Retinal pigment epithelial cell (primary cell): ENCODE results near the gene RPS6KA4.
A peak's percentile ranks its signal among the peaks of the same experiment; 100 is the strongest.

Experiments used
- DNase-seq: peaks from one replicate; pipeline ENCODE4 v3.0.0-alpha.2; 2010; ENCODE audit warnings: low read depth
- H3K4me3 ChIP-seq: 2 replicates; pipeline ENCODE4 v1.5.1; 2011; ENCODE audit warnings: mild to moderate bottlenecking, low read length, control low read depth, moderate library complexity
- TF ChIP-seq, protein P1 (sequence below): conservative IDR thresholded peaks from 2 replicates; pipeline ENCODE4 v1.5.1; 2011; ENCODE audit warnings: low read depth, low read length, control low read depth, inconsistent platforms

The RPS6KA4 gene

DNA sequence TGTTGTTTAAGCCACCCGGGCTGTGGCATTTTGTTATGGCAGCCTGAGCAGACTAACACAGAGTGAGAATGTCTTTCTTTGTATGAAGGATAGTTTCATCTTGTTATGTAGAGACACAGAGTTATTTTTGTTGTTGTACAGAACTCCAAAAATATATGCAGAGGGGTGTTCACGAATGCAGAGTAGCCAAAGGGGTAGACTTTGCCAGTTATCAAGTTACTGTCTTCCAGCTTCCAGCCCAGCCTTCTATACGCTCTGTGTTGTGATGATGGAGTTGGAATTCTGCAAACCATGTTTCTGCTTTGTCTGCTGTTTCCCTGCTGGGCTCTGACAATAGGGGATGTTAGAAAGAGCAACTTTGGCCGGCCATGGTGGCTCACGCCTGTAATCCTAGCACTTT is 44.1 kb downstream of the RPS6KA4 start:
- DNase-seq, result no peak
- TF ChIP-seq, protein P1, sequence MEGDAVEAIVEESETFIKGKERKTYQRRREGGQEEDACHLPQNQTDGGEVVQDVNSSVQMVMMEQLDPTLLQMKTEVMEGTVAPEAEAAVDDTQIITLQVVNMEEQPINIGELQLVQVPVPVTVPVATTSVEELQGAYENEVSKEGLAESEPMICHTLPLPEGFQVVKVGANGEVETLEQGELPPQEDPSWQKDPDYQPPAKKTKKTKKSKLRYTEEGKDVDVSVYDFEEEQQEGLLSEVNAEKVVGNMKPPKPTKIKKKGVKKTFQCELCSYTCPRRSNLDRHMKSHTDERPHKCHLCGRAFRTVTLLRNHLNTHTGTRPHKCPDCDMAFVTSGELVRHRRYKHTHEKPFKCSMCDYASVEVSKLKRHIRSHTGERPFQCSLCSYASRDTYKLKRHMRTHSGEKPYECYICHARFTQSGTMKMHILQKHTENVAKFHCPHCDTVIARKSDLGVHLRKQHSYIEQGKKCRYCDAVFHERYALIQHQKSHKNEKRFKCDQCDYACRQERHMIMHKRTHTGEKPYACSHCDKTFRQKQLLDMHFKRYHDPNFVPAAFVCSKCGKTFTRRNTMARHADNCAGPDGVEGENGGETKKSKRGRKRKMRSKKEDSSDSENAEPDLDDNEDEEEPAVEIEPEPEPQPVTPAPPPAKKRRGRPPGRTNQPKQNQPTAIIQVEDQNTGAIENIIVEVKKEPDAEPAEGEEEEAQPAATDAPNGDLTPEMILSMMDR, result no peak
- no peak overlapping the region for H3K4me3 ChIP-seq

DNA sequence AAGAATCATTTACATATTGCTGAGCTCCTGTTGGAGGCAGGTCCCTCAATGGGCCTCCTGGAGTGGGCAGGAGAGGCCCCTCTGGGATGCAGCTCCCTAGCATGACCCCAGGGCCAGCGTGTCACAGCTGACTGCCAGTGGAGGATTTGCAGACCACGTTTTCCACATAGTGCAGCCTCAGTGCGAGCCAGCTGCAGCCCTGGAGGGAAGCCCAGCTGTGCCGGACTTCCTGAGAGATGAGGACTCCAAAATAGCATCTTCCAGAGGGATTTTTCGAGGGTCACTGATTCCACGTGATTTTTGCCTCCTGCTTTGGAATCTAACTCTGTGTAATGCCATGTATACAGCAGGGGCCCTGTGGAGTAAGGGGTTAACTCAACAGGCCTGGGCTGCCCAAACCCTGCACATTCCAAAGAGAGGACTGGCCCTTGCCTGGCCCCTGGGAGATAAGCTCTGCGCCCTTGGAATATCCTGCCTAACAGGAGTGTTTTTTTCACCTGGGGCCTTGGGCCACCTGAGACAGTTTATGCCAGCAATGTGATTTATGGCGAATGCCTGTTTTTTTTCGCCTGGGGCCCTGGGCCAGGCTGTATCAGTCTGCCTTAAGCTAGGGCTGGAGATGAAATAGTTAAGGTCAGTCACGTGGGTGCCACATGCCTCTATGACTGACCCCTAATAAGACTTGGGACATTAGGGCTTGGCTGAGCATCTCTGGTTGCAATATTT is 47.4 kb downstream of the RPS6KA4 start:
- H3K4me3 ChIP-seq, result no peak overlapping the region
- DNase-seq, result no peak
- TF ChIP-seq, protein P1, result no peak

DNA sequence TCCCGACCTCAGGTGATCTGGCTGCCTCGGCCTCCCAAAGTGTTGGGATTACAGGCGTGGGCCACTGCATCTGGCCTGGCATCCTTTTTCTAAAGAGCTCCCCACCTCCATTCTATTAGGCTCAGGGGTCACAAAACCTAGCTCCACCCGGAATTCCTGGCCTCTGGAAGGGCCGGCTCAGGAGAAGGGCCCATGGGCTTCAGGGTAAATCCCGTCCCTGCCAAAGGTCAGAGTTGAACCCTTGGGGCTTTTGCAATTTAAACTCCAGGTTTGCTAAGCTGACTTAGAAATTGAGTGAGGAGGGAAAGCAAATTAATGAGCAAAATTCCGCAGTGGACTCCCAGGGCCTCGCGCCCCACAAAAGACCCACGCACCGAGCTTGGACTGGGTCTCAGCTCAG is 48.3 kb downstream of the RPS6KA4 start:
- no peak overlapping the region for H3K4me3 ChIP-seq
- TF ChIP-seq, protein P1, result no peak

DNA sequence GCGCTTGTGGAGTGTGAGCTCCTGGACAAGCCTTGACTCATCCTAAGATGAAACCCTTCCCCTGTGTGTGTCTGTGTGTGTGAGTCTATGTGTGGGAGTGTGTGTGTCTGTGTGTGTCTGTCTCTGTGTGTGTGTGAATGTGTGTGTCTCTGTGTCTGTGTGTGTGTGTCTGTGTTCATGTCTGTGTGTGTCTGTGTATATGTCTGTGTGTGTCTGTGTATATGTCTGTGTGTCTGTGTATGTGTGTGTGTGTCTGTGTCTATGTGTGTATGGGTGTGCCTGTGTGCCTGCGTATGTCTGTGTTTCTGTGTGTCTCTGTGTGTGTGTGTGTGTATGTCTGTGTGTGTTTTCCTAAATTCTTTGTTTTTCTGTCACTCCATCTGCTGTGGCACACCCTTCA is 48.7 kb downstream of the RPS6KA4 start:
- TF ChIP-seq, protein P1, result no peak

More for the DNA sequence above, 48.3 kb downstream of the RPS6KA4 start:
- no peak for DNase-seq

DNA sequence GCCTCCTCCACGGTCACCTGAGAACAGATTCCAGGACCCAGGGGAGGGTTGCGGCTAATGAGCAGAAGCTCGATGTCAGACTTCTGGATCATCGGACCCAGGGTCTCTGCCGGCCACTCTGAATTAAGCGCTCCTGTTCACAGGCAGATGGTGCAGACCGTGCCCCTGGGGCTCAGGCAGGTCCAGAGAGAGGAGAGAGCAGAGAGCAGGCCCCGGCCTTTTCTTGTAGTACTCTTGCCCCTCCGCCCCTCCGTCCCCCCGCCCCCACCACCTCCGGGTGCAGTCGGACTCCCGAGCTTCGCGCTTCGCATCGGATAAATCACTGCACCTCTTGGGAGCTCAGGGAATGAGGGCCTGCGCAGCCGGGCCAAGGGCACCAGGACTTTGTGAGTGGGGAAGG is 50.3 kb downstream of the RPS6KA4 start:
- TF ChIP-seq, protein P1, result no peak

More for the DNA sequence above, 48.7 kb downstream of the RPS6KA4 start:
- no peak overlapping the region for H3K4me3 ChIP-seq
- no peak for DNase-seq

DNA sequence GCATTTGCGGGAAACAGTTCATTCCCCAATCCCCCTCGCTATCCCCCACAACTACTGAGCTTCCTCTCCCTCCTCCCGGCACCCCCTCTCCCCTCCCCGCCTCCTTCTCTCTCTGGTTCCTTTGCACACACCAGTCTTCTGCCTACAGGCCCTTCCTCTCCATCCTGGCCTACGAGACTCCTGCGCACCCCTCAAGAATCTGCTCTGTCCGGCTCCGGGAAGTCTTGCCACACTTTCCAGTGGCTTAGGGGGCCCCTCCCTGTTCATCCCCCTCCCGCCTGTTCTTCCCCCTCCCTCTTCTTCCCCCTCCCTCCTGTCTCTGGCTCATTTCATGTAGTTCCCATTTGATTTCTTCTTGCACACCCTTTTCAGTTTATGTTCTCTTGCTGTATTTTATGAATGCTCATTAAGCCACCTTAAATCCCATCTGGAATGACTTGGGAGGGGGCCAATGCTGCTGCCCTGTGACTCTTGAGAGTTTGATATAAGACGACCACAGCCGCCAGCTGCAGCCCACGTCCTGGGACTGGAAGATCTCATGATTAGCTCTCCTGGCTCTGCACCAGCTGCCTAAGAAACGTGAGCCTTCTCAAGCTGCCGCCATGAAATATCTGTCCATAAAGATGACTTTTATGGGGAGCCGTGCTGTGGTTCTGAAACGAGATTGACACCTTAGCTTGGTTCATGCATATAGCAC is 50.9 kb downstream of the RPS6KA4 start:
- H3K4me3 ChIP-seq, result no peak overlapping the region
- TF ChIP-seq, protein P1, result no peak
- peak; percentile 98 for DNase-seq

More for the DNA sequence above, 50.3 kb downstream of the RPS6KA4 start:
- no peak overlapping the region for H3K4me3 ChIP-seq
- no peak for DNase-seq

DNA sequence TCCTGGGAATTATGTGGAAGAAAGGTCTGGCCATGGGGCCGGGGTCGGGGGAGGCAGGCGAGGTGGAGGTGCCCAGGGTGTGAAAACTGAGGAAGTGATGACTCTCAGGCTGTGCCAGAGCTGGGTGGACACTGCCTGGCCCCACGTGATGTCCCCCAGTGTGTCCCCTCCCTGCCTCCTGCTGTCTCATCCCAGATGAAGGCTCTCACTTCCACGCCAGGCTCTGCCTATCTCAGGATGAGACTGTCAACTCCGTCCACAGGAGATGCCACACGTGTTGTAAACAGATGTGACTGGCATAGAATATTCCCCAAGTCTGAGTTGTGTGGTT is 51.4 kb downstream of the RPS6KA4 start:
- TF ChIP-seq, protein P1, result no peak
- H3K4me3 ChIP-seq, result no peak overlapping the region
- no peak for DNase-seq
